H54 (cell line): Measurements from ENCODE around the gene ANAPC4.

ENCODE experiments used
- DNase-seq: peaks from one replicate; pipeline ENCODE4 v3.0.0; 2011; ENCODE audit warnings: low spot score, mixed read lengths; ENCODE audit not compliant: insufficient read length
- FAIRE-seq: peaks from 3 replicates; lab custom pipeline; 2011; peaks lifted over from hg19 to GRCh38; lab: Jason Lieb, UNC
- POLR2A ChIP-seq: IDR thresholded peaks from 2 replicates; pipeline ENCODE4 v1.6.1; 2011; ENCODE audit warnings: low read depth, mild to moderate bottlenecking, low read length

Gene ANAPC4

GRCh38 chr4:25433966-25434827 is 57.1 kb downstream of the ANAPC4 start:
- FAIRE-seq (no peak), DNase-seq (no peak)
- TF ChIP-seq POLR2A: no peak

GRCh38 chr4:25437926-25438325 is 60.9 kb downstream of the ANAPC4 start:
- FAIRE-seq (no peak), DNase-seq (no peak)
- TF ChIP-seq POLR2A: no peak

- FAIRE-seq: no peak
- peak; percentile 38 for DNase-seq
These were observed 62.9 kb downstream of the ANAPC4 start for GRCh38 chr4:25439918-25440477.

GRCh38 chr4:25440478-25441030 is 63.5 kb downstream of the ANAPC4 start:
- FAIRE-seq (no peak), DNase-seq (no peak)

More at GRCh38 chr4:25439918-25440477, 62.9 kb downstream of the ANAPC4 start:
- no peak for TF ChIP-seq POLR2A

GRCh38 chr4:25441519-25442117 is 64.6 kb downstream of the ANAPC4 start:
- TF ChIP-seq POLR2A: no peak
- FAIRE-seq (no peak), DNase-seq (peak; percentile 22)

More at GRCh38 chr4:25440478-25441030, 63.5 kb downstream of the ANAPC4 start:
- no peak for TF ChIP-seq POLR2A

GRCh38 chr4:25442863-25443307 is 65.8 kb downstream of the ANAPC4 start:
- no peak for DNase-seq
- FAIRE-seq: no peak
- no peak for TF ChIP-seq POLR2A

- DNase-seq (no peak), FAIRE-seq (no peak)
- TF ChIP-seq POLR2A: no peak
These were observed 66.8 kb downstream of the ANAPC4 start for GRCh38 chr4:25443851-25444250.

GRCh38 chr4:25446611-25447010 is 69.5 kb downstream of the ANAPC4 start:
- no peak for TF ChIP-seq POLR2A
- no peak for FAIRE-seq
- no peak for DNase-seq

- DNase-seq (no peak), FAIRE-seq (no peak)
- TF ChIP-seq POLR2A: no peak
These were observed 71.5 kb downstream of the ANAPC4 start for GRCh38 chr4:25448379-25449109.

- no peak for TF ChIP-seq POLR2A
- FAIRE-seq (no peak), DNase-seq (no peak)
These were observed 72.2 kb downstream of the ANAPC4 start for GRCh38 chr4:25449270-25449669.

GRCh38 chr4:25449688-25450087 is 72.6 kb downstream of the ANAPC4 start:
- FAIRE-seq (no peak), DNase-seq (no peak)
- TF ChIP-seq POLR2A: no peak

GRCh38 chr4:25450491-25450901 is 73.4 kb downstream of the ANAPC4 start:
- DNase-seq (no peak), FAIRE-seq (no peak)
- TF ChIP-seq POLR2A: no peak

- TF ChIP-seq POLR2A: no peak
- DNase-seq (no peak), FAIRE-seq (no peak)
These were observed 74.6 kb downstream of the ANAPC4 start for GRCh38 chr4:25451676-25452075.

GRCh38 chr4:25452081-25452480 is 75.0 kb downstream of the ANAPC4 start:
- TF ChIP-seq POLR2A: no peak
- DNase-seq: no peak
- no peak for FAIRE-seq
